Ishikawa (cell line): ENCODE measurements around the gene CASP10.

ENCODE experiments used
- CEBPB ChIP-seq: IDR thresholded peaks from 2 replicates; pipeline ENCODE4 v1.6.1; 2012
- CREB1 ChIP-seq: IDR thresholded peaks from 2 replicates; pipeline ENCODE4 v1.6.1; 2012; ENCODE audit warnings: low read depth
- EGR1 ChIP-seq: IDR thresholded peaks from 2 replicates; pipeline ENCODE4 v1.6.1; 2012
- EP300 ChIP-seq: IDR thresholded peaks from 2 replicates; pipeline ENCODE4 v1.6.1; 2012; ENCODE audit warnings: borderline replicate concordance
- FOXM1 ChIP-seq: IDR thresholded peaks from 2 replicates; pipeline ENCODE4 v1.6.1; 2012; ENCODE audit warnings: low read depth, borderline replicate concordance
- NFIC ChIP-seq: IDR thresholded peaks from 2 replicates; pipeline ENCODE4 v1.6.1; 2012
- RAD21 ChIP-seq: IDR thresholded peaks from 2 replicates; pipeline ENCODE4 v1.6.1; 2012; ENCODE audit warnings: low read depth
- REST ChIP-seq: IDR thresholded peaks from 2 replicates; pipeline ENCODE4 v1.6.1; 2012; ENCODE audit warnings: low read depth, mild to moderate bottlenecking
- TAF1 ChIP-seq: IDR thresholded peaks from 2 replicates; pipeline ENCODE4 v1.6.1; 2012; ENCODE audit warnings: low read depth, mild to moderate bottlenecking
- TCF12 ChIP-seq: IDR thresholded peaks from 2 replicates; pipeline ENCODE4 v1.6.1; 2012; ENCODE audit warnings: low read depth
- TEAD4 ChIP-seq: IDR thresholded peaks from 2 replicates; pipeline ENCODE4 v1.6.1; 2012
- YY1 ChIP-seq: IDR thresholded peaks from 2 replicates; pipeline ENCODE4 v1.6.1; 2012; ENCODE audit warnings: low read depth
- ZBTB7A ChIP-seq: IDR thresholded peaks from 2 replicates; pipeline ENCODE4 v1.6.1; 2012; ENCODE audit warnings: low read depth
- TF ChIP-seq, protein P1 (sequence below): IDR thresholded peaks from 2 replicates; pipeline ENCODE4 v1.6.1; 2012
- TF ChIP-seq, protein P2 (sequence below): IDR thresholded peaks from 2 replicates; pipeline ENCODE4 v1.6.1; 2012

CASP10 gene

GRCh38 chr2:201203916-201204654 lies 21.1 kb downstream of the CASP10 start:
- peak; percentile 70 for TF ChIP-seq NFIC
- TF ChIP-seq, protein P1, sequence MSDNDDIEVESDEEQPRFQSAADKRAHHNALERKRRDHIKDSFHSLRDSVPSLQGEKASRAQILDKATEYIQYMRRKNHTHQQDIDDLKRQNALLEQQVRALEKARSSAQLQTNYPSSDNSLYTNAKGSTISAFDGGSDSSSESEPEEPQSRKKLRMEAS, result no peak; the same call in 1 of the 2 replicates
- peak; percentile 69 for TF ChIP-seq CEBPB
- TF ChIP-seq EP300, result peak; percentile 67
- TF ChIP-seq FOXM1, result no peak
- TF ChIP-seq EGR1, result peak; percentile 57; the same call in 1 of the 2 replicates
- TF ChIP-seq ZBTB7A, result no peak
- peak; percentile 80 for TF ChIP-seq TCF12
- TF ChIP-seq TEAD4, result peak; percentile 55

- TF ChIP-seq RAD21, result no peak
- TF ChIP-seq FOXM1, result peak; percentile 70; the same call in 1 of the 2 replicates
- no peak for TF ChIP-seq CREB1
- peak; percentile 57 for TF ChIP-seq CEBPB
- peak; percentile 35; the same call in 1 of the 2 replicates for TF ChIP-seq TAF1
- no peak for TF ChIP-seq REST
- TF ChIP-seq TEAD4, result peak; percentile 92
- TF ChIP-seq TCF12, result peak; percentile 80
- peak; percentile 88 for TF ChIP-seq EP300
- no peak for TF ChIP-seq EGR1
- TF ChIP-seq, protein P1, result peak; percentile 60
- peak; percentile 76 for TF ChIP-seq NFIC
- TF ChIP-seq, protein P2, sequence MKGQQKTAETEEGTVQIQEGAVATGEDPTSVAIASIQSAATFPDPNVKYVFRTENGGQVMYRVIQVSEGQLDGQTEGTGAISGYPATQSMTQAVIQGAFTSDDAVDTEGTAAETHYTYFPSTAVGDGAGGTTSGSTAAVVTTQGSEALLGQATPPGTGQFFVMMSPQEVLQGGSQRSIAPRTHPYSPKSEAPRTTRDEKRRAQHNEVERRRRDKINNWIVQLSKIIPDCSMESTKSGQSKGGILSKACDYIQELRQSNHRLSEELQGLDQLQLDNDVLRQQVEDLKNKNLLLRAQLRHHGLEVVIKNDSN, result no peak
- 0 out of 2 replicates have a peak, but pooled peaks have one; percentile 26 for TF ChIP-seq YY1
- no peak for TF ChIP-seq ZBTB7A
These were observed 21.9 kb downstream of the CASP10 start for GRCh38 chr2:201204655-201205514.

- TF ChIP-seq EGR1 (no peak), REST (no peak), TAF1 (no peak), TCF12 (no peak), EP300 (no peak), CEBPB (no peak), NFIC (no peak), TEAD4 (no peak), CREB1 (no peak)
- TF ChIP-seq, protein P1, result no peak
- TF ChIP-seq, protein P2, result no peak
These were observed 22.5 kb downstream of the CASP10 start for GRCh38 chr2:201205515-201205849.

- no peak for TF ChIP-seq TCF12
- TF ChIP-seq, protein P2, result no peak
- no peak for TF ChIP-seq CEBPB
- TF ChIP-seq ZBTB7A, result no peak
These were observed 25.8 kb downstream of the CASP10 start for GRCh38 chr2:201208563-201209252.
